NCI-H460 (cell line): ENCODE results near the gene GIMAP7. TPM values are rescaled to one million over a fixed set of nuclear protein-coding genes. Genes with fewer than 3 reads are reported as not detected.

ENCODE experiments used
- DNase-seq: peaks from one replicate; pipeline ENCODE4 v3.0.0-alpha.2; 2016; ENCODE audit warnings: low read depth; ENCODE audit errors: extremely low read depth
- total RNA-seq: library from RNA; depleted of rRNA; stranded (reverse); fragments of >200 nt; shearing (Covaris generic); gene quantifications from 2 replicates; pipeline ENCODE4 v1.2.3, GENCODE V29; 2014; rRNA removed

Gene GIMAP7
- total RNA-seq, 1 experiment from 2014 or later = not detected

GRCh38 chr7:150568714-150569113 is 54.0 kb downstream of the GIMAP7 start:
- DNase-seq = no peak

GRCh38 chr7:150569245-150569955 is 54.7 kb downstream of the GIMAP7 start:
- DNase-seq = no peak

Other genes starting within 250 kb of the GIMAP7 start
- gene LRRC61, start 191.5 kb upstream of the GIMAP7 start, total RNA-seq = 0.47 TPM in 1 of 2 replicates, not detected in the other
- gene ACTR3C, start 191.3 kb upstream of the GIMAP7 start, total RNA-seq = not detected in 2 replicates
- gene RARRES2, start 173.2 kb upstream of the GIMAP7 start, total RNA-seq = not detected in 2 replicates
- gene REPIN1, start 146.1 kb upstream of the GIMAP7 start, total RNA-seq = 104 and 111 TPM in 2 replicates
- gene ZNF775, start 135.5 kb upstream of the GIMAP7 start, total RNA-seq = 3.8 and 4.4 TPM in 2 replicates
- not detected in 2 replicates for gene GIMAP8, start 64.2 kb upstream of the GIMAP7 start, total RNA-seq
- not detected in 2 replicates for gene GIMAP4, start 52.5 kb downstream of the GIMAP7 start, total RNA-seq
- not detected in 2 replicates for gene GIMAP6, start 117.5 kb downstream of the GIMAP7 start, total RNA-seq
- 3.0 and 3.1 TPM in 2 replicates for gene GIMAP2, start 170.8 kb downstream of the GIMAP7 start, total RNA-seq
- gene GIMAP1, start 201.7 kb downstream of the GIMAP7 start, total RNA-seq = not detected in 2 replicates
- not detected in 2 replicates for gene GIMAP5, start 222.5 kb downstream of the GIMAP7 start, total RNA-seq